ENCODE data around the gene PAK6.
A peak's percentile ranks its signal among the peaks of the same experiment; 100 is the strongest.

GRCh38 chr15:40272485-40273056, 33.7 kb downstream of the PAK6 start:
- TF ChIP-seq CTCF (IDR thresholded peaks at IDR 0.05; ENCODE audit: low read length): peak; percentile 21; the same call in 1 of the 2 replicates
- TF ChIP-seq EZH2 (IDR thresholded peaks at IDR 0.05; ENCODE audit: borderline replicate concordance, low read length): no peak

All from OCI-LY1 (cell line).